ENCODE measurements around the gene RBFOX2.
"Not testable (repeated sequence)": the region's sequence is repeated elsewhere in the genome, so short reads cannot be mapped to it uniquely, and the experiment has no call there.

The RBFOX2 gene

DNA sequence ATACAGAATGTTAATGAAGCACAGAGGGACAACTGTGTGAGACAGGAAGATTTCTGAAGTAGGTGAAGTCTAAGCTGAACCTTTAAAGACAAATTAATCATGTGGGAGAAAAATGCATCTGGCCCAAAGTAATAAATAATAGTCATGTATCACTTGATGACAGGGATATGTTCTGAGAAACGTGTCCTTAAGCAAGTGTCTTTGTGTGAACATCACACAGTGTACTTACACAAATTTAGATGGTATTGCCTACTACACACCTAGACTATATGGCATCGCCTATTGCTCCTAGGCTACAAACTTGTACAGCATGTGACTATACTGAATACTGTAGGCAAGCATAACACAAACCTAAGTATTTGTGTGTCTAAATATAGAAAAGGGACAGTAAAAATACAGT is 198.3 kb downstream of the RBFOX2 start:
- DNase-seq (ENCODE audit: low spot score), result no peak

DNA sequence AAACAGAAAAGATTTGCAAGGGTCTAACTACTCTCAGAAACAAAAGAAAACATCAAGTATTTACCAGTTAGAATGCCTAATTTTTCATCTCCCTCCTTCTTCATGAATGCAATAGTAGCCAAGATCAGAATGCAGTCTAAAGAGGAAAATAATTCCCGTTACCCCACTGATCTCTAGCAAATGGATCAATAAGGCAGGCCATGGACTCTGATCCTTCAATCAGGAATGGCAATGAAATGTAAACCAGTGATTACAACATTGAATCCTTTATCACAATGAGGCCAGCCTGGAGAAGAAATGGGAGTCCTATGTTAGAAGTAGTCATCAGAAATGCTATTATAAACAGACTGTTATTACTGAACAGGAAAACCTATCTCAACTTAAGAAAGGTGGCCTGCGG is 204.4 kb downstream of the RBFOX2 start:
- DNase-seq (ENCODE audit: low spot score), result no peak

DNA sequence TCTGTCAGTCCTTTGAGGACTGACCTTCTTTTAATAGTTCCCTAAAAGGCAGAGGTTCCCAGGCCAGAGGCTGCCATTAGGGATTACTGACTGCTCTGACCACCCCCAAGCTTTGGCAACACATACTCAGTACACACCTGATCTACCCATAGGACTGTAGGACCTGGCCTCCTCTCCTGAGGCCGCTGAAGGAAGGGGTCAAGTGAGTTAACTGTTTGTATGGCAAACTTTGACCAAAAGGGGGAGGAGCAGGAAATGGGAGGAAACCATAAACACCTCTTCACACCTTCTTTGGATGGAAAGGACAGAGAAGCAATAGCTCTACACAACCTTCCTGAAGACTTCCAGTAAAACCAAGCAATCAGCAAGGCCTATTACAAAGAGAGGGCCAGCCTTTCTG is 207.0 kb downstream of the RBFOX2 start:
- DNase-seq (ENCODE audit: low spot score), result no peak

DNA sequence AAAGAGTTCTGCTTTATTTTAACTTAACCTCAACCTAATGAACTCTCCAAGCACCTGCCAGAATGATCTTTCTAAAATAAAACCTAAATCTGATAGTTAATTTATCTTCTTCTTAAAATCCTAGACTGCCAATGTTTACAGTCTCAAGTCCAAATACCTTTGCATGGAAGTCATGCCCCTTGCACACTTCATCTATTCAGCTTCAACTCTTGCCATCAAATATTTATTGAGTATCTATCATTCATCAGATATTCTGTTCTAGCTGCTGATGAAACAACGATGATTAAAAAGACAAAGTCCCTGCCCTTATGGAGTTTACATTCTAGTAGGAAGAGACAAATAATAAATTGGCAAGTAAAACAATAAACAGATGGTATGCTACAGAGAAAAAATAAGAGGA is 209.2 kb downstream of the RBFOX2 start:
- no peak for DNase-seq (ENCODE audit: low spot score)

DNA sequence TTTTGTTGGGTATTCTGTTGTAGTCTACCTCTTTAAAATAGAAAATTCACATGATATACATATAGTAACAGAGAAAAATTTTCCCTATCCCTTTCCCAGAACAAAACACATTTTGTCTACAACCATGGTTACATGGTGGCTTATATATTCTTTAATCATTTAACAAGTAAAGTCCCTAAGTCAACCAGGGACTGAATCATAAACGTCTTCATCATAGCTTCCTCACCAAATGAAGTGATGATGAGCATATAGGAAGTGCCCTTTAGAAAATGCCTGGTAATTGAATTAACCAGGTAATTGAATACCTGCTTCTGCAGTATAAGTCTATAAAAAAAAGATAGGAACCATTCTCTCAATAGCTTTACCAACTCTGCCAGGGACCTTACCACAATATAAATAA is 209.7 kb downstream of the RBFOX2 start:
- DNase-seq (ENCODE audit: low spot score), result peak; percentile 62

DNA sequence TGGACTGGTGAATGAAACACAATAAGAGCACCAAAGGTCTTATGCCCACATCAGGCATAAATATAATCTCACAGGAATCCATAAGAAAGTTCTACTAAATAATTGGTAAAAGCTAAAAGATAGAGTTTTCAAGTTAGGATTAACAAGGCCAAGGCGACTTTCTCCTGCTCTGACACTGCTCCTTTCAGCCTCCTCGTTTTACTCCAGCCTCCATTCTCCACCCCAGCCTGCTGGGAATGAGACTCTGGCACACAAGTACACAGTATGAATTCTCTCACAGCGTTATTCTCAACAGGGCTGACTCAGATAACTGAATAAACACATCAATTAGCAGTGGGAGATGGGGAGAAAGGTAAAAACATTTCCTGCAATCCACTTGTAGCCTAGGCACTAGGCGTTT is 216.0 kb downstream of the RBFOX2 start:
- DNase-seq (ENCODE audit: low spot score), result no peak

DNA sequence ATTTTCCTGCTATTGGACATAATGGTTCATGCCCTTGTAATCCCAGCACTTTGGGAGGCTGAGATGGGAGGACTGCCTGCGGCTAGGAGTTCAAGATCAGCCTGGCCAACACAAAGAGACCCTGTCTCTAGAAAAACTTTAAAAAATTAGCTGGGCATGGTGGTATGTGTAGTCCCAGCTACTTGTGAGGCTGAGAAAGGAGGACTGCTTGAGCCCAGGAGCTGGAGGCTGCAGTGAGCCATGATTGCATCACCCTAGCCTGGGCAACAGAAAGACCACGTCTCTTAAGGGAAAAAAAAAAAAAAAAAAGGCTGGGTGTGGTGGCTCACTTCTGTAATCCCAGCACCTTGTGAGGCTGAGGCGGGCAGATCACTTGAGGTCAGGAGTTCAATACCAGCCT is 217.0 kb downstream of the RBFOX2 start:
- no peak for DNase-seq (ENCODE audit: low spot score)

DNA sequence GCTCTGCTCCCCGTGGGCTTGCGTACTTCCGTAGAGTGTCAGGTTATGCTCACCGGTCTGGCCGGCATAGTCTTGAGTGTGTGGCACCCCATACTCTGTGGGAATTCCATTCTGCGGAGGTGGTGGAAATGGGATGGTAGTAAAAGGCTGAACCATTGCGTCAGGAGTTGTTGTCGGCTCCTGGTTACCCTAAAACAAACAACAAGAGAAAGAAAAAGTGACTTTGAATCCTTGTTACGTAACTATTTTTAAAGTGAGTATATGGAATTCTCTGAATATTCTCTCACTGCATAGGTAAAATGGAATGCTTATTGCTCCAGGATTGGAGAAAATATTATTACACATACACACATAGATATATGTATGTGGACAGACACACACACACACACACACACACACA is 218.8 kb downstream of the RBFOX2 start:
- no peak for DNase-seq (ENCODE audit: low spot score)

DNA sequence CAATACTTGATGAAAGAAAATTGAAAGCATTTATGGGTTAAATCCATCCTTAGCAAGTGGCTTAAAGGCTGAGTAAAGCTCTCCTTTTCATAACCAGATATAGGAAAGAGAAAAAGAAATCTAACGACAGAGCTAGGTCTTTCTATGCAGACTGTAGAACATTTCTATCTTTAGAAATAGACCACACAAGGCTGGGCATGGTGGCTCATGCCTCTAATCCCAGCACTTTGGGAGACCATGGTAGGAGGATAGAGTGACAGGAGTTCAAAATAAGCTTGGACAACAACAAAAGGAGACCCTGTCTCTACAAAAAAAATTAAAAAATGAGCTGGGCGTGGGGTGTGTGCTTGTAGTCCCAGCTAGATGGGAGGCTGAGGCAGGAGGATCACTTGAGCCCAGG is 220.2 kb downstream of the RBFOX2 start:
- no peak for DNase-seq (ENCODE audit: low spot score)

DNA sequence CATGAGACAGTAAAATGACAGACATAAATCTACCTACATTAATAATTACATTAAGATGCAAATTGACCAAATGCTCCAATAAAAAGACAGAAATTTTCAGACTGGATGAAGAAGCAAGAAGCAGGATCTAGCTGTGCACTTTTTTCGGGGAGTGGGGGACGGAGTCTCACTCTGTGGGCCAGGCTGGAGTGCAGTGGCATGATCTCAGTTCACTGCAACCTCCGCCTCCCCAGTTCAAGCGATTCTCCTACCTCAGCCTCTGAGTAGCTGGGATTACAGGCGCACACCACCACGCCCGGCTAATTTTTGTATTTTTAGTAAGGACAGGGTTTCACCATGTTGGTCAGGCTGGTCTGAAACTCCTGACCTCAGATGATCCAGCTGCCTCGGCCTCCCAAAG is 222.0 kb downstream of the RBFOX2 start:
- not testable (repeated sequence) for DNase-seq (ENCODE audit: low spot score)

DNA sequence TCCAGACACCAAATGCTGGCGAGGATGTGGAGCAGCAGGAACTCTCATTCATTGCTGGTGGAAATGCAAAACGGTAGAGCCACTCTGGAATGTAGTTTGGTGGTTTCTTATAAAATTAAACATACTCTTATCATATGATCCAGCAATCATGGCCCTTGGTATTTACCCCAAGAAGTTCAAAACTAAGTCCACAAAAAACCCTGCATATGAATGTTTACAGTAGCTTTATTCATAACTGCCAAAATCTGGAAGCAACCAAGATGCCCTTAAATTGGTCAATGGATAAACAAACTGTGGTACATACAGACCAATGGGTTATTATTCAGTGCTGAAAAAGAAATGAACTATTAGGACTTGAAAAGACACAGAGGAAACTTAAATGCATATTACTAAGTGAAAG is 223.2 kb downstream of the RBFOX2 start:
- DNase-seq (ENCODE audit: low spot score), result no peak

DNA sequence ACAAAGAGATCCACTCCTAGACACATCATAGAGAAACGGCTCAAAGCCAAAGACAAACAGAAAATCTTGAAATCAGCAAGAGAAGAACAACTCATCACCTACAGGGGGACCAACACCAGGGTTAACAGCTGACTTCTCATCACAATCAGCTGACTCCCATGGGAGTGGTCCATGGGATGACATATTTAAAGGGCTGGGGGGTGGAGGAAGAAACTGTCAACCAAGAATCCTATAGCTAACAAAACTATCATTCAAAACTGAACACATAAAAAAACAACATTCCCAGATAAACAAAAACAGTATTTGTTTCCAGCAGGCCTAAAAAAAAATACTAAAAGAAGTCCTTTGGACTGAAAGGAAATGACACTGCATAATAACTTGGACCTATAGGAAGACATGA is 224.2 kb downstream of the RBFOX2 start:
- DNase-seq (ENCODE audit: low spot score), result no peak

DNA sequence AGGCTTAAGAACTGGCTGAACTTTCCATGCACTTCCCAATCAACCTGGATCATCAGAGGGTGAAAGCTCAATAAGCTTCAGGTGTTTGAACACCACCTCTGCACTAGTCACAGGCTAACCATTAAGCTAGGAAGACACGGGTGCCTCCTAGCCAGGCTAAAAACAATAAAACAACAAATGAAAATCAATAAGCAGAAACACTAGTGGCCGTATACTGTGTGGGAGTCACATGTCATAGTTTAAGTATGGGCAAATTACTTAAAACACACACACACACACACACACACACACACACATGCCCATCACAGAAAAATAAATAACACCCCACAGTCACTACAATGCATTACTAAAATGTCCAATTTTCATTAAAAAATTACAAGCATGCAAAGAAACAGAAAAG is 225.7 kb downstream of the RBFOX2 start:
- DNase-seq (ENCODE audit: low spot score), result peak; percentile 33

DNA sequence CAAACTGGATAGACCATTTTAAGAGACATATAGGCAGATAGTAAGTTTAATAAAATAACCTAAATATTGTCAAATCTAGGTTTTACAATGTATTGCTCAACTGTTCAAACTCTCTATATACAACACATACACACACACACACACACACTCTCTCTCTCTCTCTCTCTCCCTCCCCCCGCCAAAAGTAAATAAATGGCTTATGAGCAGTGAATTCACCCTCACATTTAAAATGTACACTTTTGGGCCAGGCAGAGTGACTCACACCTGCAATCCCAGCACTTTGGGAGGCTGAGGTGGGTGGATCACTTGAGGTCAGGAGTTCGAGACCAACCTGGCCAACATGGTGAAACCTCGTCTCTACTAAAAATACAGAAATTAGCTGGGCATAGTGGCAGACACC is 227.3 kb downstream of the RBFOX2 start:
- not testable (repeated sequence) for DNase-seq (ENCODE audit: low spot score)

DNA sequence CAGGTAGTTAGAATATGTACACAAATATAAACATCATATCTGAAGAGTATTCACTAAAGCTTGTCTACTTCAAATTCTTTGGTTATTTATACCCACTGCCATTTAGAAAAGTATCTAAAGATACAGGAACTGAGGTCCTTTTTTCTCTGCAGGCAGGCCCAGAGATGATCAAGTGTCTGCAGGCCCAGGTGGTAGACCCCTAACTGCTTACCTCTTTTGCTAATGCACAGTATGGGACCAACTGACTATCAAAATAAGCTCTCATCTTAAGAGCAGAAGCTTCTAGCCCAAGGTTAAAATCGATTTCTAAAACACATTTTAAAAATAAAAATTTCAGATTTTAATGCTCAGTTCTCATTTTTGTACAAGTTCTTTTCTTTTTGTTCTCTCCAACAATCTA is 229.5 kb downstream of the RBFOX2 start:
- no peak for DNase-seq (ENCODE audit: low spot score)

DNA sequence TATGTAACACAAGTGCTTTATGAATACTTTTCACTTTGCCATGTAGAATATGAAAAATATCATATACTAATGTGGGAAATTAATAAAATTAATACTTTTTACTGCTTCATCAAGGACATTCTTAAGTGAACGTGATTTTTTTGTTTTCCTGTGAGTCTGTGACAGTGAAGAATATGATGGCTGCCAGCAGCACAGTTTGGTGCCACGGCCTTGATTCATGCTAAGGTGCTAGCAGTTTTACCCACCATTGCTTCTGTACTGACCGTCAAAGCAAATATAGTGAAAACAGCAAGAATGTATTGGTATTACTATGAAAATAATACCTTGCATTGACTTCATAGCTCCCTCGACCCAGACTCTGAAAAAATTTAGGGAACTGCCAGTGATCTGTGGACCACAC is 231.2 kb downstream of the RBFOX2 start:
- DNase-seq (ENCODE audit: low spot score), result no peak

DNA sequence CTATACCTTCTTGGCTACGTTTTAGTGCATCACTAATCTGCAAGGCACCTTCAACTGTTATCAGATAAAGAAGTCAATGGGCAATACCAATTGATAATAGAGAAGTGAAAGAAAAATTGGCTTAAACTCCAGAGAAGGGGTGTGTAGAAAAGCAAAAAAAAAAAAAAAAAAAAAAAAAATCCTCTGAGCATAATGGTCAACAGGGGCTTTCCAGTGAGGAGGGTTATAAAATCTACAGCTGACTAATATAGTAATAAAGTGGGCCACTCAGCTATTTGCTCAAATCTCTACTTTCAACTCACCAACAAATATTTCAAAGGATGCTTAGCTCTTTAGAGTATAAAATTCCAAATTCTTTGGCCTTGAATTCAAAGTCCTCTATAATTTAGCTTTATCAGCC is 233.1 kb downstream of the RBFOX2 start:
- no peak for DNase-seq (ENCODE audit: low spot score)

DNA sequence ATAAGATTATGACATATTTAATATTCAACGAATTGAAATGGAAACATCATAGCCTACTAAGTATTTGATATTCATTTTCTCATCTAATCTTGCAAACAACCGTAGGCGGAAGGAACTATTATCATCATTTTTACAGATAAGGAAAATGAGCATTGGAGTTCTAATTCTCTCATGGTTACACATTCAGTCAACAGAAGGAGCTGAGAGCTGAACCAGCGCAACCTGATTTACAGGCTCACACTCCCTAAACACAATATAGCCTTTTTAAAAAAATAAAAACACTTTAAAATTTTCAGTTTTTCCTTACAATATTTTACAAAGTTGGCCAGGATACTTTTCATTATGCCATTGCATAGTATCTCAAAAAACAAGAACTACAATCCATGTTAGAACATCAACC is 236.1 kb downstream of the RBFOX2 start:
- DNase-seq (ENCODE audit: low spot score), result no peak

DNA sequence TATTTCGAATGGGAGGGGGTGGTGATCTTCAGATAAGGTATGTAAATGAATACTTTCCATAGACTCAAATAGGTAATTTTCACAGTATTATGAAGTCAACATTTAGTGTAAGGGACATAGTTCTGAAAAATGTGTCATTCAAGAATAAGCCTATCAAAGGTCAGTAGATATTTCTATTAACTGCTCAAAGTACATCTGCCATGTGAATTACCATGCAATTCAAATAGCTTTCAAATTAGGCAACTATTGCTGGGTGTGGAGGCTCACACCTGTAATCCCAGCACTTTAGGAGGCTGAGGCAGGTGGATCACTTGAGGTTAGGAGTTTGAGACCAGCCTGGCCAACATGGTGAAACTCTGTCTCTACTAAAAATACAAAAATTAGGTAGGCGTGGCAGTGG is 236.8 kb downstream of the RBFOX2 start:
- not testable (repeated sequence) for DNase-seq (ENCODE audit: low spot score)

DNA sequence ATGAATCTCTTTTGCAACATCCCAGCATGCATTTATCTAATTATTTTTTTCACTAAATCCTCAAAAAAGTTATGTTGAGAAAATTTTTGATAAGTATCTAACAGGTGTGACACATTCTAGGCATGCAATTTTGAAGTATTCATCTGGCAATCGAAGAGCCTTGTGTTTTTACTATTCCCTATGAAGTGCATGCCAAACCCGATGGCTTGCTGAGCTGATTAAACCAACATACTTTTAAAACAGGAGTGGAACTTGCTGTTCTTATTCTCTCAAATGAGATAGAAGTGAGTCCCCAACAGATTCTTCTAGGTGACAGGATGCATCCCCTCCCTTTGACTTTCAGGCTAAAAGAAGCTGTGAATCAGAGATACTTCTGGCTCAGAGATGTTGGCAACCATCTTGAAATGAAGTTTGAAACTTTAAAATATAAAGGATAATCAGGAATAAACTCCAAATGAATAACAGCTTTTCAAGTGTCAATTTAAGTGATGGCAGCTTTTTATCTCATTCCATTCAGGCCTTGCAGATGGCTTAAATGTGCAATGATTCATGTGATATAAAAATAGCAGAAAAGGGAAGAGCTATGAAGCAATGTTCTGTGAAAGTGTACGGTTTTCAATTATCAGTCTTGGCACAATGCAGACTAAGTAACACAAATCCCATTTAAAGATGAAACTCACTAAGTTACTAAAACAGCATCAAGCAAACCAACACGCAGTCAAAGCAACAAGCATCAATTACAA is 243.3 kb downstream of the RBFOX2 start:
- DNase-seq (ENCODE audit: low spot score), result no peak

DNA sequence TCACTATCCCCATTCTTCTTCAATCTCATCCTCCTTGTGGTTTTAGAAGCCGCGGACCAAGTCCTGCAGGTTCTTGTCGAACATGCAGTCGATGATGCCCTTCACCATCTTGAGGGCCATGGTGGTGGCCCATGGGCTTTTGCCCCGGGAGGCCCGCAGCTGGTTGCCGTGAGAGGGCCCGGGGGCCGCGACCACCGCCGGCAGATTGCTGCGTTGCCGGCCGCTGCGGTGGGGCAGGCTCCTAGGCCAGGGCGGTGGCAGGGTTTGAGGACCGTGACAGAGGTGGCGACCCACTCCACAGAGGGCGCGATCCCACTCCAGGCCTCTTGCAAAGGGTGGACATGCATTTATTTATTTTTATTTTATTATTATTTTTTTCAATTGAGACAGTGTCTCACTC is 244.0 kb downstream of the RBFOX2 start:
- no peak for DNase-seq (ENCODE audit: low spot score)

DNA sequence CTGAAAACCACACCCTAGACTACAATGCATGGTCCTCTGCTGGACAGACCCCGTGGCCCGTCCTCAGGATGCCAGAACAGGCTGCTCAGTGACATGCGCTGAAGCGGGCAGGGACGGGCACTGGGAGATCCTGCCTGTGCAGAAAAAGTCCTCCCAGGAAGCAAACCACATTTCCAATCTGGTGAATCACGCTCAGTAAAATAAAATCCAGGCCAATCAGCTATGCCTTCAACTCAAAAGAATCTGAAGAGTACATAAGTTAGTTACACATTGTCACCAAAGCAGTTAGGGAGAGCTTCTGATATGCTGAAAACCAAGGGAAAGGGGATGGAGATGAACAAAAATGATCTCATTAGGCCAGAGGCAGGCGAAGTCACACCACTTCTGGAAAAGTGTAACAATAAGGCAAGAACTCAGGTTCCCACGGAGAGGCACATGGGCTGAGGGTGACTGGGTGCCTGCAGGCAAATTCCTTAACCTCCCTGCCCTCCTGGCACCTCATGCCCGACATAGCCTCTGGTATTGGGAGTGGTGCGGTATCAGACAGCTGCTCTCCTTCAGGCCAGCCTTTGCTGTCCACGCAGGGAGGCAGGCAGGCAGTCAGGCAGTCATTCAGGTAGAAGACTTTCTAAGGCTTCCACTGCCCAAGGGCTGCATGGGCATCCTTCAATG is 244.5 kb downstream of the RBFOX2 start:
- peak; percentile 98 for DNase-seq (ENCODE audit: low spot score)

DNA sequence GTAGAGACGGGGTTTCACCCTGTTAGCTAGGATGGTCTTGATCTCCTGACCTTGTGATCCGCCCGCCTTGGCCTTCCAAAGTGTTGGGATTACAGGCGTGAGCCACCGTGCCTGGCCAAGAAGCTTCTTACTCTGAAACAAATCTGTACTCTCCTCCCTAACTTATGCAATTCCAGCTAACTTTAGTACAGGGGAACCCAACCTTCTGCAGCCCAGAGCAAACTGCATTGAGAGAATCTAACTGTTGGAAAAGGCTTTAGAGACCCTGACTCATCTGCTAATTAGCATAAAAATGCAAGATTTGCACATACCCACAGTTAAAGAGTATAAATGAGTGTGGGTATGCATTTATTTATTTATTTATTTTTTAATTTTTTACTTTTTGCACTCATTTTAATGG is 246.1 kb downstream of the RBFOX2 start:
- no peak for DNase-seq (ENCODE audit: low spot score)

DNA sequence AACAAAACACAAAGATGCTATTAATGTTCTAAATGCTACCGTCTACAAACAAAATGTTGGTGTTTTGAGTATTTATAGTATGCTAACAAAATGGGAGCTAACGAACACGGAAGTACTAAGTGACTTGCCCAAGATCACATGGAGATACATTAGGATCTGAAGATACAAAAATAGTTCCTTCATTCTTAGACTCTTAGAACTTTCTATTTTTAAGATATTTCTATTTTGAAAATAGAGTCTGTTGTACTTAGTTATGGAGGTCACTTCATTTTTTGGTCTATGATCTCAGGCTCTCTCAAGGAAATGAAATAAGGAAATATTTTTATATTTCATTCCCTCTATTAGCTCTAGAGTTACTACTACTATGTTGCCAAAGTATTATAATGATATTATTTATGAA is 246.7 kb downstream of the RBFOX2 start:
- DNase-seq (ENCODE audit: low spot score), result no peak
